ENCODE data around the gene ZNF324B. TPM values are rescaled to one million over a fixed set of nuclear protein-coding genes. Genes with fewer than 3 reads are reported as not detected.

The ZNF324B gene
- total and polyA plus RNA-seq, 2 of the 4 experiments (the other 2 are of a cell fraction), result 3.5 to 4.1 TPM

DNA sequence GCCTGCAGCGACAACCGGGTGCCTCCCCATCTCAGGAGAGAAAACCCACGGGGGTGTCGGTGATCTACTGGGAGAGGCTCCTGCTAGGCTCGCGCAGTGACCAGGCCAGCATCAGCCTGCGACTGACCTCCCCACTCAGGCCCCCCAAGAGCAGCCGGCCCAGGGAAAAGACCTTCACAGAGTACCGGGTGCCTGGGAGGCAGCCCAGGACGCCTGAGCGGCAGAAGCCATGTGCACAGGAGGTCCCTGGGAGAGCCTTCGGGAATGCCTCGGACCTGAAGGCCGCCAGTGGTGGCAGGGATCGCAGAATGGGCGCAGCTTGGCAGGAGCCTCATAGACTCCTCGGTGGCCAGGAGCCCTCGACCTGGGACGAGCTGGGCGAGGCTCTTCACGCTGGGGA, 3.9 kb downstream of the ZNF324B start:
- Histone ChIP-seq H3K79me1 (ENCODE audit: low read depth in 1 of 2, low read length in 2 of 2) (peaks cover 8 to 13% of the 10 kb centered on the region in 2 experiments; a peak in 2 of 4 replicates), H3K14ac (replicated peaks; ENCODE audit: low read depth, low read length) (no peak overlapping the region), H3K4me2 (ENCODE audit: low read depth, low read length) (no peak overlapping the region), H3K4me3 (ENCODE audit: insufficient read depth, low read depth, low read length) (no peak overlapping the region), H2BK5ac (ENCODE audit: low read depth, low read length, poor library complexity, severe bottlenecking) (no peak overlapping the region), H2BK20ac (ENCODE audit: low read depth, low read length) (no peak overlapping the region), H3K4me1 (ENCODE audit: control insufficient read depth, insufficient read depth, low read length) (no peaks in the 10 kb centered on the region), H2AFZ (replicated peaks; ENCODE audit: low read length, poor library complexity) (no peak overlapping the region), H4K8ac (ENCODE audit: low read depth in 2 of 2, low read length in 2 of 2) (no peak overlapping the region), H2BK120ac (ENCODE audit: low read depth, low read length) (no peak overlapping the region), H3K9me1 (ENCODE audit: insufficient read depth, low read length) (peaks cover 16% of the 10 kb centered on the region), H2BK15ac (ENCODE audit: low read depth, low read length) (no peak overlapping the region), H2AK5ac (ENCODE audit: low read depth, low read length) (no peak overlapping the region), H3K9me3 (ENCODE audit: control insufficient read depth, insufficient read depth, low read length) (no peaks in the 10 kb centered on the region), H3K18ac (ENCODE audit: low read depth, low read length) (no peak overlapping the region), H3K56ac (ENCODE audit: extremely low read depth, insufficient read depth, low read length) (no peak overlapping the region), H3K9ac (ENCODE audit: low read depth, low read length) (no peak overlapping the region), H4K5ac (ENCODE audit: low read depth, low read length) (no peak overlapping the region), H3K27me3 (ENCODE audit: control insufficient read depth, insufficient read depth, low read length) (no peaks in the 10 kb centered on the region), H3K4ac (ENCODE audit: low read depth, low read length) (no peak overlapping the region), H4K20me1 (ENCODE audit: insufficient read depth, low read length) (no peaks in the 10 kb centered on the region), H3K27ac (ENCODE audit: insufficient read depth, low read length) (no peak overlapping the region), H3K36me3 (ENCODE audit: control insufficient read depth, insufficient read depth, low read length) (peaks cover 19% of the 10 kb centered on the region), H2AK9ac (replicated peaks; ENCODE audit: low read depth, low read length, poor library complexity) (no peak overlapping the region), H3K23ac (ENCODE audit: low read depth, low read length) (no peak overlapping the region), H4K91ac (ENCODE audit: insufficient read depth, low read depth, low read length) (no peak overlapping the region)
- no peak for TF ChIP-seq RFX5 (IDR thresholded peaks at IDR 0.05; ENCODE audit: low read depth, low read length)
- WGBS, 2 experiments (ENCODE audit: extremely low coverage in 2 of 2, insufficient read length in 1 of 2), result 100% methylated on average over 5 of the region's 21 CpGs; no CpG with 5 or more reads in 1 of the 2 experiments
- ATAC-seq (ENCODE audit: low read depth) (no peak), DNase-seq (no peak)
- intact Hi-C loops (cut with micrococcal nuclease) (no loop called here), in situ Hi-C loops (cut with MboI; ENCODE audit: low sequenced_read_pairs) (no loop called here), dilution Hi-C loops (cut with HindIII; ENCODE audit: low sequenced_read_pairs, unreplicated experiment) (no loop called here)
- BruUV-seq (replicated peaks), result no TSS peak
- POLR2A ChIA-PET (ENCODE audit: unreplicated experiment), result no interaction called here
- CTCF ChIA-PET, result no interaction called here
